PC-3 (cell line): ENCODE measurements around the gene FOS. TPM values are rescaled to one million over a fixed set of nuclear protein-coding genes. Genes with fewer than 3 reads are reported as not detected.

Source experiments
- ATAC-seq: fragments of 200-7000 bp; cut with Tn5 transposase; 2 replicates; pipeline ENCODE4 v1.9.1; 2020; ENCODE audit warnings: mild to moderate bottlenecking, moderate library complexity
- BruUV-seq: library from RNA; stranded (reverse); fragments of 400-500 nt; replicated peaks from 2 replicates; lab custom pipeline; 2021; lab: Mats Ljungman, UMichigan
- CTCF ChIA-PET: fragments of 300-600 bp; sonication (Branson Sonifier 250); formaldehyde crosslinking; loops from one replicate; lab custom pipeline; 2022; ENCODE audit warnings: antibody characterized with exemption; lab: Charles Lee
- POLR2A ChIA-PET: fragments of 300-600 bp; sonication (Branson Sonifier 250); formaldehyde crosslinking; loops from one replicate; lab custom pipeline; 2022; ENCODE audit warnings: antibody characterized with exemption; ENCODE audit not compliant: unreplicated experiment; lab: Charles Lee
- DNase-seq: peaks from one replicate; pipeline ENCODE4 v3.0.0-alpha.2; 2015
- H2AFZ ChIP-seq: fragments of 300-600 bp; sonication (generic); 2 replicates; pipeline ENCODE4 v1.6.0; 2016; ENCODE audit warnings: antibody characterized with exemption, low read length
- H3F3A ChIP-seq: fragments of 300-600 bp; sonication (generic); one replicate; pipeline ENCODE4 v1.6.0; 2017; ENCODE audit warnings: antibody characterized with exemption, low read length, control low read depth, mild to moderate bottlenecking; ENCODE audit not compliant: unreplicated experiment
- H3K27ac ChIP-seq: fragments of 300-600 bp; sonication (generic); 2 replicates; pipeline ENCODE4 v1.5.1; 2016; ENCODE audit warnings: mild to moderate bottlenecking, low read length
- H3K27me3 ChIP-seq: fragments of 300-600 bp; sonication (generic); 2 replicates; pipeline ENCODE4 v1.6.1; 2016; ENCODE audit warnings: low read length, mixed read lengths
- H3K36me3 ChIP-seq: fragments of 300-600 bp; sonication (generic); 2 replicates; pipeline ENCODE4 v1.6.1; 2016; ENCODE audit warnings: low read depth, mixed run types, low read length, mixed read lengths
- H3K4me1 ChIP-seq: fragments of 300-600 bp; sonication (generic); 2 replicates; pipeline ENCODE4 v1.5.1; 2016; ENCODE audit warnings: low read length; ENCODE audit not compliant: insufficient read depth
- H3K4me2 ChIP-seq: fragments of 300-600 bp; sonication (generic); 2 replicates; pipeline ENCODE4 v1.6.0; 2016; ENCODE audit warnings: low read length
- H3K4me3 ChIP-seq: fragments of 300-600 bp; sonication (generic); 2 replicates; pipeline ENCODE4 v1.5.1; 2016; ENCODE audit warnings: mild to moderate bottlenecking, low read length, mixed read lengths
- H3K79me2 ChIP-seq: fragments of 300-600 bp; sonication (generic); 2 replicates; pipeline ENCODE4 v1.6.1; 2017; ENCODE audit warnings: low read length, mixed read lengths
- H3K9ac ChIP-seq: fragments of 300-600 bp; sonication (generic); 2 replicates; pipeline ENCODE4 v1.6.0; 2016; ENCODE audit warnings: mild to moderate bottlenecking, low read length
- H3K9me2 ChIP-seq: fragments of 300-600 bp; sonication (generic); replicated peaks from 2 replicates; pipeline ENCODE4 v1.6.1; 2016; ENCODE audit warnings: mixed run types, low read length, mixed read lengths
- H3K9me3 ChIP-seq: fragments of 300-600 bp; sonication (generic); 2 replicates; pipeline ENCODE4 v1.6.1; 2016; ENCODE audit warnings: low read length, mixed read lengths
- H4K20me1 ChIP-seq: fragments of 300-600 bp; sonication (generic); 2 replicates; pipeline ENCODE4 v1.6.1; 2016; ENCODE audit warnings: low read length, mixed read lengths
- EZH2 ChIP-seq: fragments of 300-600 bp; sonication (generic); IDR thresholded peaks from one replicate; pipeline ENCODE4 v1.6.1; 2017; ENCODE audit warnings: antibody characterized with exemption, mild to moderate bottlenecking, low read length; ENCODE audit not compliant: unreplicated experiment
- EZH2phosphoT487 ChIP-seq: fragments of 300-600 bp; sonication (generic); IDR thresholded peaks from 2 replicates; pipeline ENCODE4 v1.6.1; 2018; ENCODE audit warnings: mild to moderate bottlenecking, antibody characterized with exemption, low read length, borderline replicate concordance
- intact Hi-C: fragments of 100-400 bp; cut with micrococcal nuclease; formaldehyde crosslinking; loops from 2 replicates; pipeline ENCODE4 v1.9.0; 2023
- total RNA-seq: library from RNA; depleted of rRNA; stranded (reverse); fragments of >200 nt; gene quantifications from 2 replicates; pipeline ENCODE4 v1.2.3, GENCODE V29; 2014
- TF ChIP-seq, protein P1 (sequence below): fragments of 300-600 bp; sonication (generic); conservative IDR thresholded peaks from 2 replicates; pipeline ENCODE4 v1.5.1; 2017; ENCODE audit warnings: antibody characterized with exemption, low read depth, mild to moderate bottlenecking, low read length

The FOS gene
- total RNA-seq, 1 experiment from 2014 or later, result 99.2 TPM

DNA sequence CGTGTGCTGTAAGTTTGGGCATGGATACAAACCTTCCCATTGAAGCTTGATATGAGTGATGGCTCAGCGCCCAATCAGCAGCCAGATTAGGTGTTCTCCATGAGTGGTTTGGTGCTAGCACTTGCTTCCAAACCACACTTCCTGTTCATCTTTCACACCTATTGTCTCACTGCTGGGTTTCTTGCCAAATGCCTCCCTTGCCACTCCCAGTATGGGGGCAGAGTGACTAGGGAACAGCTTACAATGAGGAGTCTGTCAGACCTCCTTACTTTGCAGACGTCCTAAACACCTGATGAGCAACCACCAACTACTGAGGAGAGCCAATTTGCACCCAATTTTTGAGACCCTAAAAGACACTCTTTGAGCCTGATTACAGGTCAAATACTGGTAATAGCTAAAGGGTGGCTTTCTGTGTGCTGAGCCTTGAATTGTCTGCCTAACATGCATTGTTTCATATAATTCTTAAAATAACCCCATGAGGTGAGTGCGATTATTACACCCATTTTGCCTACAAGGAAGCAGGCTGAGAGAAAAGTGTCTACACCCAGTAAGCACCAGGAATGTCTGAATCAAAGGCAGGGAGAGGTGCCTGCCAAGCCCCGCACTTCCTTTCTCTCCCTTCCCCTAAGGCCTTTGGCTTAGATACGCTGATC is 48.4 kb upstream of the FOS start:
- POLR2A ChIA-PET, result interaction anchor here (0.6 kb wide), 1 partner anchor 29 kb away, joined by 5 read pairs; no protein-coding TSS in a partner anchor
- DNase-seq, result peak; percentile 74

DNA sequence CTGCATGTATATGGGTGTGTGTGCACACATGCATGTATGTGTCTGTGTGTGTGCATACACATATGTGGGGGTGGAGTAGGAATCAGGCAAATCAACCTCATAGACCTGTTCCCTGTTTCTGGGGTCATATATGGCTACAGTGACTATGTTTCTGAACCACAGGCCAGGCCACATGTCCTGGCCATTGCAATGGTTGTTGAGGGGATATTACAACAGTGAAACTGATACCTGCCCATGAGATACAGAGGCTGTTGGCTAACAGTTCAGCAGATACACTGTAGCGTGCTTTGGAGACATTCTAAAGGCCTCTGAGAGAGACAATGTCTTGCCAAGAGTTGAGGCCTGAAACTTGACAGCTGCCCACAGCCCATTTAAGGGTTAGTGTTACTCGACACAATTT is 47.3 kb upstream of the FOS start:
- Histone ChIP-seq H3K36me3 (no peaks in the 10 kb centered on the region), H3K27me3 (no peaks in the 10 kb centered on the region), H3K4me3 (no peak overlapping the region), H3K4me2 (no peak overlapping the region), H4K20me1 (no peaks in the 10 kb centered on the region), H3K27ac (no peak overlapping the region), H3F3A (no peaks in the 10 kb centered on the region), H3K9ac (no peak overlapping the region), H3K4me1 (peaks cover 24% of the 10 kb centered on the region), H3K79me2 (no peaks in the 10 kb centered on the region), H3K9me2 (no peaks in the 10 kb centered on the region), H3K9me3 (no peaks in the 10 kb centered on the region), H2AFZ (no peak overlapping the region)
- intact Hi-C loops, result no loop called here
- ChIA-PET POLR2A (no interaction called here), CTCF (no interaction called here)
- TF ChIP-seq, protein P1, sequence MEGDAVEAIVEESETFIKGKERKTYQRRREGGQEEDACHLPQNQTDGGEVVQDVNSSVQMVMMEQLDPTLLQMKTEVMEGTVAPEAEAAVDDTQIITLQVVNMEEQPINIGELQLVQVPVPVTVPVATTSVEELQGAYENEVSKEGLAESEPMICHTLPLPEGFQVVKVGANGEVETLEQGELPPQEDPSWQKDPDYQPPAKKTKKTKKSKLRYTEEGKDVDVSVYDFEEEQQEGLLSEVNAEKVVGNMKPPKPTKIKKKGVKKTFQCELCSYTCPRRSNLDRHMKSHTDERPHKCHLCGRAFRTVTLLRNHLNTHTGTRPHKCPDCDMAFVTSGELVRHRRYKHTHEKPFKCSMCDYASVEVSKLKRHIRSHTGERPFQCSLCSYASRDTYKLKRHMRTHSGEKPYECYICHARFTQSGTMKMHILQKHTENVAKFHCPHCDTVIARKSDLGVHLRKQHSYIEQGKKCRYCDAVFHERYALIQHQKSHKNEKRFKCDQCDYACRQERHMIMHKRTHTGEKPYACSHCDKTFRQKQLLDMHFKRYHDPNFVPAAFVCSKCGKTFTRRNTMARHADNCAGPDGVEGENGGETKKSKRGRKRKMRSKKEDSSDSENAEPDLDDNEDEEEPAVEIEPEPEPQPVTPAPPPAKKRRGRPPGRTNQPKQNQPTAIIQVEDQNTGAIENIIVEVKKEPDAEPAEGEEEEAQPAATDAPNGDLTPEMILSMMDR, result no peak
- TF ChIP-seq EZH2phosphoT487 (no peak), EZH2 (no peak)
- ATAC-seq (no peak), DNase-seq (no peak)
- no TSS peak for BruUV-seq

More for the DNA sequence above, 48.4 kb upstream of the FOS start:
- no peak overlapping the region for H3K9ac ChIP-seq
- no peak for TF ChIP-seq EZH2
- TF ChIP-seq, protein P1, result peak; percentile 38; the same call in 1 of the 2 replicates
- peak; percentile 88 for ATAC-seq
- H3K4me3 ChIP-seq, result no peak overlapping the region
- no peaks in the 10 kb centered on the region for H4K20me1 ChIP-seq
- no peaks in the 10 kb centered on the region for H3K9me3 ChIP-seq
- CTCF ChIA-PET, result no interaction called here
- peaks cover 24% of the 10 kb centered on the region for H3K4me1 ChIP-seq
- H3K9me2 ChIP-seq, result no peaks in the 10 kb centered on the region
- H3K36me3 ChIP-seq, result no peaks in the 10 kb centered on the region
- peak overlapping the region; percentile 63 for H3K27ac ChIP-seq
- intact Hi-C loops, result no loop called here
- H3K27me3 ChIP-seq, result no peaks in the 10 kb centered on the region
- peak overlapping the region; percentile 28; the same call in 1 of the 2 replicates for H3K4me2 ChIP-seq
- peak overlapping the region; percentile 49 for H2AFZ ChIP-seq
- BruUV-seq, result no TSS peak
- no peaks in the 10 kb centered on the region for H3K79me2 ChIP-seq
- H3F3A ChIP-seq, result no peaks in the 10 kb centered on the region

DNA sequence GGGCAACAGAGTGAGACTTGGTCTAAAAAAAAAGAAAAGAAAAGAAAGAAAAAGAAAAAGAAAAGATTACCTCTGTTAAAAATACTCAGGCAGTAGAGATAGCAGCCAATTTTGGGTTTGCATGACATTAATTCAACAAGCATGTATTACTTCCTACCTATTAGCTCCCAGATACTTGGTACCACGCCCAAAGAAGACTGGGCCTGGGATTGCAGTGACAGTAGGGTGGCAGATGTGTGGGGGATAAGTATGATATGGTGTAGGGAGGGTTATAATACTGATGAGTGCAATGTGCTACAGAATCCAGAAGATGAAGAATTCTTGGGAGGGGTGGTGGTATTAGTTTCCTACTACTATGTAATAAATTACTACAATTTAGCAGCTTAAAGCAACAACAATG is 46.4 kb upstream of the FOS start:
- H3K9ac ChIP-seq, result no peak overlapping the region
- BruUV-seq, result no TSS peak
- H4K20me1 ChIP-seq, result no peaks in the 10 kb centered on the region
- no peak overlapping the region for H3K4me3 ChIP-seq
- no peak overlapping the region for H3K4me2 ChIP-seq
- CTCF ChIA-PET, result no interaction called here
- H3K9me2 ChIP-seq, result no peaks in the 10 kb centered on the region
- H3K27ac ChIP-seq, result no peak overlapping the region
- POLR2A ChIA-PET, result no interaction called here
- H3F3A ChIP-seq, result no peaks in the 10 kb centered on the region
- no peaks in the 10 kb centered on the region for H3K79me2 ChIP-seq
- intact Hi-C loops, result no loop called here
- DNase-seq (no peak), ATAC-seq (no peak)
- no peaks in the 10 kb centered on the region for H3K9me3 ChIP-seq
- TF ChIP-seq EZH2phosphoT487, result no peak
- no peak for TF ChIP-seq EZH2
- TF ChIP-seq, protein P1, result no peak
- H3K4me1 ChIP-seq, result peaks cover 24% of the 10 kb centered on the region
- no peaks in the 10 kb centered on the region for H3K27me3 ChIP-seq
- no peaks in the 10 kb centered on the region for H3K36me3 ChIP-seq
- no peak overlapping the region for H2AFZ ChIP-seq
